Measurements from ENCODE around the gene REXO4. TPM values are rescaled to one million over a fixed set of nuclear protein-coding genes. Genes with fewer than 3 reads are reported as not detected.

REXO4 gene
- total RNA-seq, 1 donor from 2014 or later, result 22.6 TPM

DNA sequence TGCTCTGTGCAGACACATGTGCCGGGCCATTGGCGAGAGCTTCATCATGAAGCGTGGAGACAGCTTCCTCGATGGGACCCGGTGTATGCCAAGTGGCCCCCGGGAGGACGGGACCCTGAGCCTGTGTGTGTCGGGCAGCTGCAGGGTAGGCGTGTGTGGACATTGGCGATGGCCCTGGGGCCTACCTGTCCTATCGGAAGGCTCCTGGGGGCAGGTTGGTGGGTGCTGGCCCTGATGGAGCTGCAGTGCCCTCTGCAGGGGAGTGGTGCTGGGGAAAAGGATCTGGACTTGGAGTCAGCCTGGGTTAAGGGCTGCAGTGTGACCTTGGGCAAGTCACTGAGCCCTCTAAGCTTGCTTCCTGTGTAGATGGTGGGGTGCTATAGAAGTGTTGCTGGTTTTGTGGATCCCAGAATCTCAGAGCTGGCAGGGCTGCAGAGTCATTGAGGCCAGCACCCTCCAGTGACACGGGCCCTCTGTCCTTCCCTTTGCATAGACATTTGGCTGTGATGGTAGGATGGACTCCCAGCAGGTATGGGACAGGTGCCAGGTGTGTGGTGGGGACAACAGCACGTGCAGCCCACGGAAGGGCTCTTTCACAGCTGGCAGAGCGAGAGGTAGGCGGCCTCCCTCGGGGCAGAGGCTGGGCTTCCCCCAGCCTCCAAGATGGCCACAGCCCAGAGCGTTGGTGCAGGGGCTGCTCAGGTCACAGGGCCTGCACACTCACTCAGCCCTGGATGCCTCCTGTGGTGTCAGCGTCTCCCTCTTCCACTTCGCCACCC is 20.1 kb upstream of the REXO4 start:
- ATAC-seq, result no peak
- H3K36me3 ChIP-seq, result no peaks in the 10 kb centered on the region
- no peak overlapping the region for H3K27ac ChIP-seq
- TF ChIP-seq CTCF (IDR thresholded peaks at IDR 0.05), result no peak
- no peaks in the 10 kb centered on the region for H3K4me1 ChIP-seq
- no peaks in the 10 kb centered on the region for H3K27me3 ChIP-seq
- H3K4me3 ChIP-seq, result no peak overlapping the region
- DNase-seq, result no peak
- intact Hi-C loops (cut with DNase I), result no loop called here
- H3K9me3 ChIP-seq, result no peaks in the 10 kb centered on the region

DNA sequence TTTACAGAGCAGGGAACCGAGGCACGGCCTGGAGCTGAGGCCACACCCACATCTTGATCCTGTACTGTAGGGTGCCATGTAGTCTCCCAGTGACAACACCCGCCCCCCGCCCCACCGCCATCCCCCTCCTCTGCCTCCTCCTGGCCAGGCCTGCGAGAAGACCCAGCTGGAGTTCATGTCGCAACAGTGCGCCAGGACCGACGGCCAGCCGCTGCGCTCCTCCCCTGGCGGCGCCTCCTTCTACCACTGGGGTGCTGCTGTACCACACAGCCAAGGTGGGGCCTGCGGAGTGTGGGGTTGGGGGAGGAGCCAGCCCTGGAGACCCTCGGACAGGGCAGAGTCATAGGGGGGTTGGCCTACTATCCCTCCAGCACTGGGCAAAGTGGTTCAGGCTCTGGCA is 18.9 kb upstream of the REXO4 start:
- no peak for TF ChIP-seq CTCF (IDR thresholded peaks at IDR 0.05)
- Histone ChIP-seq H3K27ac (no peak overlapping the region), H3K4me3 (no peak overlapping the region), H3K36me3 (no peaks in the 10 kb centered on the region), H3K4me1 (no peaks in the 10 kb centered on the region), H3K9me3 (no peaks in the 10 kb centered on the region), H3K27me3 (no peaks in the 10 kb centered on the region)
- ATAC-seq (no peak), DNase-seq (no peak)
- intact Hi-C loops (cut with DNase I), result no loop called here

- no peak overlapping the region for H3K4me3 ChIP-seq
- DNase-seq (no peak), ATAC-seq (no peak)
- H3K27ac ChIP-seq, result no peak overlapping the region
- H3K4me1 ChIP-seq, result peaks cover under 1% of the 10 kb centered on the region
- no peaks in the 10 kb centered on the region for H3K9me3 ChIP-seq
- TF ChIP-seq CTCF (IDR thresholded peaks at IDR 0.05), result no peak
- no peaks in the 10 kb centered on the region for H3K36me3 ChIP-seq
- intact Hi-C loops (cut with DNase I), result no loop called here
- peaks cover 4% of the 10 kb centered on the region for H3K27me3 ChIP-seq
Measured at GRCh38 chr9:133433351-133433843, 15.6 kb upstream of the REXO4 start.

DNA sequence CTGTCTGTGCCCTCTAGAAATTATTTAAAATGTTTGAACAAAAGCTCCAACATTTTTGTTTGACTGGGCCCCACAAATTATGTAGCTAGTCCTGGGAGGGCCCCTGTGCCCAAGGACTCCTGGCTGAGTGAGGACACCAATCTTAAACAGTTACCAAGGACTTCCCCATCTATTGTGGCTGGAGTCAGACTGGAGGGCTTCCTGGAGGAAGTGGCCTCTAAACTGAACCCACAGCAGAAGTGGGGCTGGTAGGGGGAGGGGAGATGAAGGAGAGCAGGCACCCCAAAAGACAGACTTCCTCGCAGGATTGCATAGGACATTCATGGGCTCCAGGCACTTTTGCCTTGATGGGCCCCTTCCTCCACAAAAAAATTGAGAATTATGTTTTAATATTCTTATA is 12.4 kb upstream of the REXO4 start:
- H3K27ac ChIP-seq, result no peak overlapping the region
- intact Hi-C loops (cut with DNase I), result no loop called here

GRCh38 chr9:133429641-133430161 is 11.9 kb upstream of the REXO4 start:
- ATAC-seq, result peak; percentile 44
- no peak overlapping the region for H3K4me3 ChIP-seq
- DNase-seq, result no peak

More for the DNA sequence above, 12.4 kb upstream of the REXO4 start:
- no peak for DNase-seq
- no peak for ATAC-seq
- no peak for TF ChIP-seq CTCF (IDR thresholded peaks at IDR 0.05)
- H3K4me1 ChIP-seq, result peaks cover 3% of the 10 kb centered on the region
- no peak overlapping the region for H3K4me3 ChIP-seq
- no peaks in the 10 kb centered on the region for H3K36me3 ChIP-seq
- H3K27me3 ChIP-seq, result peaks cover 29% of the 10 kb centered on the region
- no peaks in the 10 kb centered on the region for H3K9me3 ChIP-seq

More at GRCh38 chr9:133429641-133430161, 11.9 kb upstream of the REXO4 start:
- Histone ChIP-seq H3K27ac (no peak overlapping the region), H3K27me3 (peaks cover 29% of the 10 kb centered on the region), H3K9me3 (no peaks in the 10 kb centered on the region), H3K4me1 (peaks cover 3% of the 10 kb centered on the region), H3K36me3 (no peaks in the 10 kb centered on the region)
- intact Hi-C loops (cut with DNase I), result no loop called here
- peak; percentile 11 for TF ChIP-seq CTCF (IDR thresholded peaks at IDR 0.05)

All from upper lobe of right lung (tissue), 1 donor.